MCF 10A (cell line): ENCODE results near the gene CLEC1A. TPM values are rescaled to one million over a fixed set of nuclear protein-coding genes. Genes with fewer than 3 reads are reported as not detected.

Experiments
- BruUV-seq: library from RNA; stranded (reverse); fragments of 400-500 nt; replicated peaks from 2 replicates; lab custom pipeline; 2021; lab: Mats Ljungman, UMichigan
- CTCF ChIA-PET: fragments of 300-600 bp; sonication (Branson Sonifier 250); formaldehyde crosslinking; extraction: SDS; loops from one replicate; lab custom pipeline; 2021; ENCODE audit warnings: antibody characterized with exemption, inconsistent platforms; lab: Yijun Ruan, JAX
- POLR2A ChIA-PET: fragments of 300-600, 350-650 bp; sonication (Branson Sonifier 250); formaldehyde crosslinking; extraction: SDS; loops from one replicate; lab custom pipeline; 2020; ENCODE audit warnings: antibody characterized with exemption, inconsistent platforms; lab: Yijun Ruan, JAX
- DNase-seq: peaks from one replicate; pipeline ENCODE4 v3.0.0-alpha.2; 2018; ENCODE audit not compliant: unreplicated experiment
- H3K27ac Mint-ChIP-seq: one replicate; pipeline ENCODE4 v1.8.0; 2022; ENCODE audit warnings: mild to moderate bottlenecking, low read depth, mixed read lengths; ENCODE audit not compliant: unreplicated experiment
- H3K27me3 Mint-ChIP-seq: one replicate; pipeline ENCODE4 v1.8.0; 2022; ENCODE audit warnings: mixed read lengths; ENCODE audit not compliant: insufficient read depth, unreplicated experiment
- H3K36me3 Mint-ChIP-seq: one replicate; pipeline ENCODE4 v1.8.0; 2022; ENCODE audit warnings: mild to moderate bottlenecking, moderate library complexity, mixed read lengths; ENCODE audit not compliant: insufficient read depth, unreplicated experiment
- H3K4me1 Mint-ChIP-seq: one replicate; pipeline ENCODE4 v1.8.0; 2022; ENCODE audit warnings: mixed read lengths; ENCODE audit not compliant: insufficient read depth, unreplicated experiment
- H3K4me3 Mint-ChIP-seq: one replicate; pipeline ENCODE4 v1.8.0; 2022; ENCODE audit warnings: mild to moderate bottlenecking, moderate library complexity, mixed read lengths; ENCODE audit not compliant: unreplicated experiment
- H3K9me3 Mint-ChIP-seq: one replicate; pipeline ENCODE4 v1.8.0; 2022; ENCODE audit warnings: mixed read lengths; ENCODE audit not compliant: unreplicated experiment
- CTCF ChIP-seq: fragments of 200-600 bp; IDR thresholded peaks from one replicate; pipeline ENCODE4 v1.8.0; 2022; ENCODE audit warnings: antibody characterized with exemption, mild to moderate bottlenecking; ENCODE audit not compliant: unreplicated experiment
- intact Hi-C: fragments of 100-400 bp; cut with micrococcal nuclease; formaldehyde crosslinking; loops from 2 replicates; pipeline ENCODE4 v1.14.1; 2022
- total RNA-seq: library from RNA; stranded (reverse); gene quantifications from 2 replicates; pipeline ENCODE4 v1.2.3, GENCODE V29; 2022

CLEC1A gene
- total RNA-seq, 1 experiment from 2014 or later: not detected

GRCh38 chr12:10021342-10021741 lies 77.4 kb downstream of the CLEC1A start:
- CTCF ChIA-PET: interaction anchor here (0.6 to 1.4 kb wide), 7 partner anchors 10 to 709 kb away, joined by 3 to 6 read pairs (median 3); partner anchors contain the start of gene CLEC12B
- Mint-ChIP-seq H3K27me3 (no peaks in the 10 kb centered on the region), H3K4me1 (peaks cover 8% of the 10 kb centered on the region), H3K9me3 (no peaks in the 10 kb centered on the region), H3K27ac (no peak overlapping the region), H3K36me3 (no peaks in the 10 kb centered on the region), H3K4me3 (no peak overlapping the region)
- POLR2A ChIA-PET: no interaction called here
- no TSS peak for BruUV-seq
- no peak for TF ChIP-seq CTCF
- intact Hi-C loops: loop anchor here (10.0 kb wide), 1 partner anchor 193 kb away; the partner anchor contains the start of gene GABARAPL1
- DNase-seq: no peak

Other genes with a start within 250 kb of the CLEC1A start
- 1.8 and 2.2 TPM in 2 replicates for gene CLEC2B, start 229.6 kb downstream of the CLEC1A start, total RNA-seq
- not detected in 2 replicates for gene KLRF2, start 217.5 kb downstream of the CLEC1A start, total RNA-seq
- not detected in 2 replicates for gene CLEC2A, start 166.6 kb downstream of the CLEC1A start, total RNA-seq
- gene CLEC12A, start 127.6 kb downstream of the CLEC1A start, total RNA-seq: not detected in 2 replicates
- gene CLEC1B, start 99.9 kb downstream of the CLEC1A start, total RNA-seq: not detected in 2 replicates
- gene CLEC12B, start 88.4 kb downstream of the CLEC1A start, total RNA-seq: not detected in 2 replicates
- not detected in 2 replicates for gene CLEC9A, start 68.3 kb downstream of the CLEC1A start, total RNA-seq
- gene CLEC7A, start 31.2 kb upstream of the CLEC1A start, total RNA-seq: not detected in 2 replicates
- gene OLR1, start 73.1 kb upstream of the CLEC1A start, total RNA-seq: 0.25 TPM in 1 of 2 replicates, not detected in the other
- not detected in 2 replicates for gene TMEM52B, start 80.0 kb upstream of the CLEC1A start, total RNA-seq
- 19.7 and 28.1 TPM in 2 replicates for gene GABARAPL1, start 113.9 kb upstream of the CLEC1A start, total RNA-seq
- not detected in 2 replicates for gene KLRD1, start 208.9 kb upstream of the CLEC1A start, total RNA-seq